Measurements from ENCODE around the gene SCYGR3. TPM values are rescaled to one million over a fixed set of nuclear protein-coding genes. Genes with fewer than 3 reads are reported as not detected.

Gene SCYGR3
- total and polyA plus RNA-seq, 2 of the 8 experiments (the other 6 are each of a cell fraction or from before 2014, with no cell fraction given) = not detected

GRCh38 chr2:227577555-227577954 lies 37.1 kb downstream of the SCYGR3 start (continued):
- TF ChIP-seq SRF (IDR thresholded peaks at IDR 0.05; ENCODE audit: low read depth, low read length) (no peak), CBX8 (IDR thresholded peaks at IDR 0.05; ENCODE audit: borderline replicate concordance, low read depth, low read length) (no peak), TEAD4 (IDR thresholded peaks at IDR 0.05; ENCODE audit: low read depth, low read length) (no peak), HDAC6 (IDR thresholded peaks at IDR 0.05; ENCODE audit: low read depth, low read length) (no peak), KDM5A (IDR thresholded peaks at IDR 0.05; ENCODE audit: low read length) (no peak), YY1 (IDR thresholded peaks at IDR 0.05; ENCODE audit: low read depth, low read length) (no peak)
